Head of caudate nucleus (tissue), 42 donors: ENCODE data around the gene TET1.
A peak's percentile ranks its signal among the peaks of the same experiment; 100 is the strongest.
"Not testable (repeated sequence)": the region's sequence is repeated elsewhere in the genome, so short reads cannot be mapped to it uniquely, and the experiment has no call there.

Experiments used
- DNase-seq, 42 donors: peaks; one replicate each; pipeline versions ENCODE4 v3.0.0 to v3.0.0-alpha.2; 2020 to 2021; ENCODE audit warnings: mixed read lengths in 7 of 42
- intact Hi-C: fragments of 100-400 bp; cut with DNase I; formaldehyde crosslinking; loops from one replicate; pipeline ENCODE4 v1.15.0; 2022

The TET1 gene

DNA sequence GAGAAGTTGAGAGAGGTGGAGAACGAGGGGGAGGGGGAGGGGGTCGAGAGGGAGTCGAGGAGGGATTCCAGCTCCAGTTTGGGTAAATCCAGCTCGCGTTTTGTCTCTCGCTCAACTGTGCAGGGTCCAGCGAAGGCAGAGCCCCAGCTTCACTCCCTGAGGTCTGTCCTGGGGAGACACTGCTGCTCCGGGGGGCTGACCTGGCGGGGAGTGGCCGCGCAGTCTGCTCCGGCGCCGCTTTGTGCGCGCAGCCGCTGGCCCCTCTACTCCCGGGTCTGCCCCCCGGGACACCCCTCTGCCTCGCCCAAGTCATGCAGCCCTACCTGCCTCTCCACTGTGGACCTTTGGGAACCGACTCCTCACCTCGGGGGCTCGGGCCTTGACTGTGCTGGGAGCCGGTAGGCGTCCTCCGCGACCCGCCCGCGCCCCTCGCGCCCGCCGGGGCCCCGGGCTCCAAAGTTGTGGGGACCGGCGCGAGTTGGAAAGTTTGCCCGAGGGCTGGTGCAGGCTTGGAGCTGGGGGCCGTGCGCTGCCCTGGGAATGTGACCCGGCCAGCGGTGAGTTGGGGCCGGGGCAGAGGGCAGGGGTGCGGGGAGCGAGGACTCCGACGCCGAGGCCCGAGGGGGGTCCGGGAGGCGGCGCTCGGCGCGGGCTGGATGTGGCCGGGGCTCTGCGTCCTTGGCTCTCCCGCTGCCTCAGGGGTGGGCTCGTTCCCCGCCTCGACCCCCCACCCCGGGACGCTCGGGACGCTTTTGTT, at the start of gene TET1:
TET1 (plus strand) TSS at position 152 of the 757 bp plus-strand sequence. CDS start 12,002 bp downstream, outside the sequence.
- DNase-seq: peak in 34 of 42 donors; percentile 2 to 77 (median 36)
- intact Hi-C loops: loop anchor here (5.0 kb wide), 1 partner anchor 37 kb away; no protein-coding TSS in a partner anchor

DNA sequence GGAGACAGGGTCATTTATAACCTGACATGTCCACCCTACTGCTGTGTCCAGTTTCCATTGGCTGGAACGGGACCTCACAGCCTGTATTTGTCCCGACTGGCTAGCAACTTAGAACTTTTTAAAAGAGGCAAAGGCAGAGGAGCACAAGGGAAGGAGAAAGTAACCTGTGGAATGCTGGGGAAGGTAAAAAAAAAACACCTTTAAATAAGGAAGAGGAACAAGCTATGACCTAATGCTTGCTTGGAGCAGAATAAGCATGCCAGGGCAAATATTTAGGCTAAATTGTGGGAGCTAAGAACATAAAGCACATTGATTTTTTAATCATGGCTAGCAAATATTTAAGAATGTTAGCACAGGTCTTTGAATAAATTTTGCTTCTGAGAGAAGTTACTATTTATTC, 43.9 kb upstream of the TET1 start:
- intact Hi-C loops, DNase-seq: not testable (repeated sequence)

DNA sequence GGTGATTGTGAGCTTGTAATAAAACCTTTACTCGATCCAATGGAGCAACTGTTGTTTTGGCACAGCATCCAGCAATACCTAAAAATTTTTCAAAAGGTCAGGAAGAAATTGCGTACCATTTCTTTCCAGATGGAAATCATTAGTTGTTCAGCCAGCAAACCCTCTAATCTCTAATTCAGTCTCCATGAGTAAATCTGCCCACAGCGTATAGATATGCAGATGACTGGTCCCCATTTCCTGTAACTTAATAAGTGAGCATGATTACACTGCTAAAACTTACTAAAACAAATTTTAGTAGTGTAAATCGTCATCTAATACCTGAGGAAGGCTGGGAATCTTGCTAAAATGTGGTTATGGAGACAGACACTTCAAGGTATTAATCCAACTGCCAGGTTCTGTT, 43.4 kb upstream of the TET1 start:
- DNase-seq: no peak
- intact Hi-C loops: no loop called here

DNA sequence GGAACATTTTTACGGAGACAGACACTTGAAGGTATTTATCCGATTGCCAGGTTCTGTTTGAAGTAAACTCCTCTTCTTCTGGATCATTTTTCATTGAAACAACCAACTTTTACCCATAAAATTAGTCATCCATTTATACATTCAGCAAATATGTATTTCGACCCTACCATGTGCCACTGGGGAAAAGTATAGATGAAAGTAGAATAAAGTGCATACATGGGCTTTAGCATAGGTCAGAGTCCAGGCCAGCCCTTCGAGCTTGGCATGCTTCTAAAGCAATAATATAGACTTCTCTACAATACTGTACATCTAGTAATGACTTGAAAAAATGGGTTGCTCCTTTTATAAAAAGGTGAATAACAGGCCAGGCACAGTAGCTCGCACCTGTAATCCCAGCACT, 42.9 kb upstream of the TET1 start:
- intact Hi-C loops: no loop called here
- DNase-seq: no peak

DNA sequence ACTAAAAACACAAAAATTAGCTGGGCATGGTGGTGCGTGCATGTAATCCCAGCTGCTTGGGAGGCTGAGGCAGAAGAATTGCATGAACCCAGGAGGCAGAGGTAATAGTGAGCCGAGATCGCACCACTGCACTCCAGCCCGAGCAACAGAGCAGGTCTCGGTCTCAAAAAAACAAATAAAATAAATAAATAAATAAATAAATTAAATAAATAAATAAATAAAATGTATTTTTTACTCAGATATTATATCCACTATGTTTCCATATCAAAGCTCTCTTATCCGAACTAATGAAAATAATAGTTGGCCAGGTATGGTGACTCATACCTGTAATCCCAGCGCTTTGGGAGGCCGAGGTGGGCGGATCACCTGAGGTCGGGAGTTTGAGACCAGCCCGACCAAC, 41.5 kb upstream of the TET1 start:
- DNase-seq, intact Hi-C loops: not testable (repeated sequence)

DNA sequence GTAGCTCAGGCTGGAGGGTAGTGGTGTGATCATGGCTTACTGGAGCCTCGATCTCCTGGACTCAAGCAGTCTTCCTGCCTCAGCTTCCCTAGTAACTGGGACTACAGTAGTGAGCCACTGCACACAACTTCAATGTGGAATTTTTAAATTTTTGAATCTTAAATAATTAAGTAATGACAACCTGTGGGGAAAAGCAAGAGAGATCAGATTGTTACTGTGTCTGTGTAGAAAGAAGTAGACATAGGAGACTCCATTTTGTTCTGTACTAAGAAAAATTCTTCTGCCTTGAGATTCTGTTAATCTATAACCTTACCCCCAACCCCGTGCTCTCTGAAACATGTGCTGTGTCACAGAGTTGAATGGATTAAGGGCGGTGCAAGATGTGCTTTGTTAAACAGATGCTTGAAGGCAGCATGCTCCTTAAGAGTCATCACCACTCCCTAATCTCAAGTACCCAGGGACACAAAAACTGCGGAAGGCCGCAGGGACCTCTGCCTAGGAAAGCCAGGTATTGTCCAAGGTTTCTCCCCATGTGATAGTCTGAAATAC, 34.6 kb upstream of the TET1 start:
- DNase-seq: not testable (repeated sequence)
- intact Hi-C loops: loop anchor here (5.0 to 10.0 kb wide), 2 partner anchors 197 to 671 kb away; partner anchors contain the start of gene CCAR1

DNA sequence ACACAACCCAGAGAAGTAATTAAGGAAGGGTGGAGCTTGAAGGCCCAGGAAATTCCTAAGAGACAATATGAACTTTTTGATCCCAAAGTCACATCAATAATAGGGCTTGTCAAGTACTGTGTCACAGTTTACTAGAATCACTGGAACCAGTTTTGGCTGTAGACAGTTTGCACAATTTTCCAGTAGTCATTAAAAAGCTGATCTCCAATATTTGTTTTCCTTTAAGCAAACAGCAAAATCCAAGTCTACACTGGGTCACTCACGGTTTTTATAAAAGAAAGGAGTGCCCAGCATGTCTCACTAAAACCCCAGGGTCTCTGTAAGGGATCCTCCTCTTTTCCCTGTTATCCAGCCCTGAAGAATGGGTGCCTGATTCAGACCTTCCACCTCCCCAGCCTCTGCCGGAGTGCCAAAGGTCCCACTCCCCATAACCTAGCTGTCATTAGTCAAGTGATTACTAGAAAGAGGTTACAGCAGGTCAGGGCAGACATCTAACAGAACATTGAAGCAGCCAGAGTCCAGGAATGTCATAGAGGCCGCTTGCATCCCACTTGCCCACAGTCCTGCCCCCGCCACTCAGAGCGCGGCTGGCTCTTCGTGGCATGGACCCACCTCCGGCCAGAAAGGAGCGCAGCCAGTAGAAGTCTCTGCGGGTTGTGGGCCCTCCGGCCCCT, 33.4 kb upstream of the TET1 start:
- DNase-seq: peak in 1 of 42 donors; percentile 11
- intact Hi-C loops: loop anchor here (5.0 to 10.0 kb wide), 2 partner anchors 196 to 672 kb away; partner anchors contain the start of gene CCAR1

DNA sequence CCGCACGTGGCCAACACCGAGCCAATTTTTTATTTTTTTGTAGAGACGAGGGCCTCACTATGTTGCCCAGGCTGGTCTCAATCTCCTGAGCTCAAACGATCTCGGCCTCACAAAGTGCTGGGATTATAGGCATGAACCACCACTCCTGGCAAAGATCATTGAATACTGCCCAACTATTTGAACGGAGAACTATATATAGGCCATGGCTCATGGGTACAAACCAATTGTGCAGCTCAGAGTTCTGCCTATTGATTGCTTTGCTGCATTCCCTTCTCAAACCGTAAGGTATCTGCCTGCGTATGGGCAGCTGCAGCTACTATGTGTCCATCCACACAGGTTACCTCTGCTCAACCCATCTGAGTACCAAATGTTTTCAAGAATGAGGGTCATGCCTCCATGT, 23.2 kb upstream of the TET1 start:
- intact Hi-C loops: no loop called here
- DNase-seq: no peak

DNA sequence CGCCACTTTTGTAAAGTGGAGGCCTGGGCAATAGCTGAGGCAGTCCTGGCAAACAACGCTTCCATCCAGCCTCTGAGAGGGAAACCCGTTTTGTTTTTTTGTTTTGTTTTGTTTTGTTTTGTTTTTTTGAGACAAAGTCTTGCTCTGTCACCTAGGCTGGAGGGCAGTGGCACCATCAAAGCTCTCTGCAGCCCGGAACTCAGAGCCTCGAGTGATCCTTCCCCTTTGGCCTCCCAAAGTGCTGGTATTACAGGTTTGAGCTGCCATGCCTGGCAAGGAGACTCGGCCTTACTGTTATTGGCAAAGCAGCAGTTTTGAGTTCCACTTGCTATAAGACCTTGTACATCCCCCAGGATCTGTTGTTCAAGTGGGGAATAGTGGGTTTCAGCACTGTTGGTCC, 22.3 kb upstream of the TET1 start:
- DNase-seq: no peak
- intact Hi-C loops: no loop called here

DNA sequence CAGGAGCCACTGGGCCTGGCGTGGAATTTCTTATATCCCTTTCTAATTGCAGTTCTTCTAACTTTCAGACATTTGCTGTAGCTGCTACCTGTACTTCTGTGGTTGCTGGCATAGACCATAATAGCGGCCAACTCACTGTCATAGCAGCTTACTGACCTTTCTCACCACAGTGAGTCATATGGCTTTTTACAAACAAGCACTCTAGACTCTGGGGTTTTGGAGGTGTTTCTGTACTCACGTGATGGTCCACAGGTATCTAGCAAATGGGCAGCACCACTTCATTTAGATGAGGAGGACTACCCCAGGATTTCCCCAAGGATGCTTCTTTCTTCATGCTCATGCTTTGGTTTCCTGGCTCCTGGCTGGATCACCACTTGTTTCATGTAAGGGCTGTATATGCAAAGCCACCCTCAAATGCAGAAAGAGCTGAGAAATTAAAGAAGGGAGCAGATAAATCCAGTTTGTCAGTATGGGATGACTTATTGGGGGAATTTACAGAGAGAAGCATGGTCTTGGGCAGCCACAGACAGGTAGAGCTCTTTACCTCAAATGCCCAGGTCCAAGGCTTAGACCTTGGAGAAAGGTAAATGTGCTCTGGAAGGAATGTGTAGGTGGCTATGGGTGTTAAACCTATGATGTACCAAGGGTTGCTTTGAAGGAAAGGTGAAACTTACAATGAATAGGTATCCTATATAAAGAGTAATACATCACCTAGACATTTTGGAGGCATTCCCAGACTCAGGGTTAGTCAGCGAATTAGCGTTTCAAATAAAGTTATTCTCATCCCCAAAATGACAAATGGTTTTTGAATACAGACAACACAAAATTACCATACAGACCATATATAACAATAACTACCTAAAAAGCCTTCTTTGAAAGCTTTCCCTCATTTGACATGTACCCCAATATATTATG, 16.9 kb upstream of the TET1 start:
- intact Hi-C loops: no loop called here
- no peak for DNase-seq

DNA sequence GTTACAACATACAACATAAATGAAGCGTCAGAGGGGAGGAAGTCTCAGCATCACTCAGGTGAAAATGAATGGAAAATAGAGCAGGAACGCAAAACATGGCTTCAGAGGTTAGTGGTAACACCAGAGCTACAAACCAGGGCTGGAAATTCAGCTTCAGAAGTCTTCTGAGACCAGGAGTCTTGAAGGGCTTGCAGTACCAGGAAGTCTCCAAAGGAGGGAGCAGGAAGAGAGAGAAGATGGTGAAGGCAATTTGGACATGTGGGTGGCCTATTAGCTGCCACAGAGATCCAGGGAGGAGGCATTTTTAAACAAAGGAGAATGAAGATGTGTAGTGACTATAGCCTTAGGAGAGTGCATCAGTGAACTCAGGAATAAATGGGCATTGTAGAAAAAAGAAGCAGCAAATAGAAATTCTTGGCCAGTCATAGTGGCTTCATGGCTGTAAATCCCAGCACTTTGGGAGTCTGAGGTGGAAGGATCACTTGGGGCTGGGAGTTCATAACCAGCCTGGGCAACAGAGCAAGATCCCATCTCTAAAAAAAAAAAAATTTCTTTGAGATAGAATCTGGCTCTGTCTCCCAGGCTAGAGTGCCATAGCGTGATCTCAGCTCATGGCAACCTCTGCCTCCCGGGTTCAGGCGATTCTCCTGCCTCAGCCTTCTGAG, 9.3 kb upstream of the TET1 start:
- intact Hi-C loops: loop anchor here (10.0 kb wide), 1 partner anchor 174 kb away; the partner anchor contains the start of gene CCAR1
- peak in 34 of 42 donors; percentile 11 to 84 (median 54) for DNase-seq

DNA sequence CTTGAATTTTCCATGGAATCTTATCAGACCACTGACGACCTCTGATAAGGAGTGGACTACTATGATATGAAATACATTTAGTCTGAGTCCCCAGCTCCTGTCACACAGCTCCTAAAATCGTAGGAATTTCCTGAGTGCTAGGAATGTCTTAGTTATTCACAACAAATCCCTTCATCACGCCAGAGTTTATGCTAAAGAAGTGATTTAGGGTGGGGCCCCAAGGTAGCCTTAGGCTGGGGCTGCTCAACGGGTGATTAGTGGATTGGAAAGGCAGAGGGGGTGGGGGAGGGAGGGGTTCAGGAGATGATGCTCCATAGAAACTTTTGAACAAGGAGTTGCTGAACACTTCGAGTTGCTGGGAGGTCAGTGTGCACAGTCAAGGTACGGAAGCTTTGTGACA, 7.0 kb upstream of the TET1 start:
- no peak for DNase-seq
- intact Hi-C loops: loop anchor here (10.0 kb wide), 1 partner anchor 172 kb away; the partner anchor contains the start of gene CCAR1

DNA sequence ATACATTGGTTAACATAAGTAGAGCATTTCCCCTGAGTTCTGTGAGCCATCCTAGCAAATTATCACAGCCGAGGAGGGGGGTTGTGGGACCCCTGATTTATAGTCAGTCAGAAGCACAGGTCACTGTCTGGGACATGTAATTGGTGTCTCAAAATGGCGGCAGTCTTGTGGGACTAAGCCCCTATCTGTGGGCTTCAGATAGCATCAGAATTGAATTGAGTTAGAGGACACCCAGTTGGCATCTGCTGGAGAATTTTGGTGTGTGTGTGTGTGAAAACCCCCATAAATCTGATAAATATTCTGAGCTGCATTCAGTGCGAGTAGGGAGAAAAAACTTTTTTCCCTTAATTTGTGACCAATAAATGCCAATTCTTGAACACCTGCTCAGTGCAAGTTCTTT, 6.5 kb upstream of the TET1 start:
- intact Hi-C loops: loop anchor here (10.0 kb wide), 1 partner anchor 171 kb away; the partner anchor contains the start of gene CCAR1
- no peak for DNase-seq

DNA sequence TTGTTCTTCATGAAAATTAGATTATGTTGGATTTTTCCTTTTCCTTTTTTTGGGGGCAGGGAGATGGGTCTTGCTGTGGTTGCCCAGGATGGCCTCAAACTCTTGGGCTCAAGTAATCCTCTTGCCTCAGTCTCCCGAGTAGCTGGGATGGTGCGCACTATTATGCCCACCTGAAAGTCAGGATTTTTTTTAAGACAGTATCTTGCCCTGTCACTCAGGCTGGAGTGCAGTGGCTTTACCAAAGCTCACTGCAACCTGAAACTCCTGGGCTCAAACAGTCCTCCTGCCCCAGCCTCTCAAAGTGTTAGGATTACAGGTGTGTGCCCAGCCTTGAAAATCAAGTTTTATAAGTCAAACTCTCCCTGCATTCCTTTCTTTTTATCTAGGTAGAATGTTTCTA, 1.7 kb upstream of the TET1 start:
- intact Hi-C loops: loop anchor here (10.0 kb wide), 1 partner anchor 166 kb away; the partner anchor contains the start of gene CCAR1
- no peak for DNase-seq

DNA sequence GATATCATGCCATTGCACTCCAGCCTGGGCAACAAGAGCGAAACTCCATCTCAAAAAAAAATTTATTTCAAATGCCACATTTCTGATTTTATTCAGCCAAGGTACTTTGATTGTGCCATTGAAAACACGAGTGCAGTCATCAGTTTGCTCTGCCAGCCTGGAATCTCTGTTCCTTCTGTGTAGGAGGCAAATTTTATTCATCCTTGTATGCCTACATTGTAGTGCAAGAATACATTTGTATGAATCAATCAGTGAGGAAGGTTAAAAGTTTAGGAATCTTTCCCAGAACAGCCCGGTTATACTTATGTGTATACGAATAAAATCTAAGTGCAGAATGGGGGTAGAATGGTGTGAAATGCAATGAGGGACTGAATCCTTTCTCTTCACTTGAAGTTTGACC, 886 bp upstream of the TET1 start:
- intact Hi-C loops: loop anchor here (10.0 kb wide), 1 partner anchor 166 kb away; the partner anchor contains the start of gene CCAR1
- peak in 16 of 42 donors; percentile 10 to 69 (median 42) for DNase-seq

DNA sequence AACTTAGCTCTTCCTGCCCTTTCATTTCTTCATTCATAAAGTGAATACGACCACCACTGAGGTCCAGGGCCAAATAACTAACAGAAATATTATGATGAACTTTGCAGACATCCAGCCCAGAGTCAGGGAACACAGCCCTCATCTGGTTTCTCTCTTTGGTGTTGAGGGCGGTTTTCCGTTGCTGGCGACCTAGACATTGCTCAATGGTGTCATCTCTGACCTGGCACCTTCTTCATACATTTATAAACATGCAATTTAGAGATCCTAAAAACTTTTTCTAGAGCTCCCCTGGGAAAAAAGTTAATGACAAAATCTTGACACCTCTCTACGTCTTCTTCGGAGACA, 324 bp upstream of the TET1 start:
- DNase-seq: peak in 1 of 42 donors; percentile 3
- intact Hi-C loops: loop anchor here (5.0 to 10.0 kb wide), 2 partner anchors 37 to 165 kb away; partner anchors contain the start of gene CCAR1

DNA sequence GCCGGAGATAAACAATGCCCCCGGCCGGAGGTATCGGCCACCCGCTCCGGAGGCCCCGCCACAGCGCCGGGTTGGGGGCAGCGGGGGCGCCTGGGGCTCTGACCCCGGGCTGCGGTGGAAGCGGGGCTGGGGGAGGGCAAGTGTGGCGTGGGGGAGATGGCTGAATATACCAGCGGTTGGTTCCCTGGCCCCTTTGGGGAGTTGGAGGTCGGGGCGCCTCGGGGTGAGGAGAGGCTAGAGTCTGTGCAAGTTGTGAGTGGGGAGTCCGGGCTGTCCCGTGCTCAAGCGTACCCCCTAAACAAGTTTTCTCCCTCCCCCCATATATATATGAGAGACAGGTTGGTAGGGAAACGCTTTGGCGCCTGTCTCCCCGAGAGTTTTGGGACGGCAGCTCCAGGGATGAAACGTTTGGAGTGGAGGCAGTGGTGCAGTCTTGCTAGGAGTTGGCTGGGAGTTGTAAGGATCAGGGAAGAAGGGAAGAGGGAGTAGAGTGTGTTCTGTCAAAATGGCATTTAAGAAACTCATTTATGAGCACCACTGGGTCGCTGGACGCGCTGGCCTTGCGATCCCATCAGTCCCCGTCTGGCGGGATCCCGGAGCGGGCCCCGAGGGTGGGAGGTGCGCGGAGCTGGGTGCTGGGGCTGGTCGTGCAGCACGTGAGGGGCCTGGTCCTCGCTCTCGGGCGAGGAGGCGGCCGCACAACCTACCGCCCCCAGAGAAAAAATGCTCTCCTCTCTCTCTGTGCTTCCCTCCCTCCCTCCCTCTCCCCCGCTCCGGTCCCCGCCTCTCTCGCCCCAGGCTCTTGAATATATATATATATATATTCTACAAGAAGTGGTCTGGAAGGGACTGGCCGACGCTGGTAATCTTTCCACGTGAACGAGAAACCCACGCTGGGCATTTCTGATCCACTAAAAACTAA, 1.1 kb downstream of the TET1 start:
- DNase-seq: peak in 10 of 42 donors; percentile 7 to 51 (median 15)

More for the DNA sequence above, 1.1 kb downstream of the TET1 start:
- intact Hi-C loops: loop anchor here (5.0 kb wide), 1 partner anchor 36 kb away; no protein-coding TSS in a partner anchor
